HG02798 (cell line): ENCODE data around the gene SH3RF1.

Experiments used
- ATAC-seq: cut with Tn5 transposase; IDR thresholded peaks from one replicate; pipeline ENCODE4 v1.9.1; 2021; ENCODE audit warnings: mild to moderate bottlenecking; ENCODE audit not compliant: unreplicated experiment, poor library complexity

Gene SH3RF1

GRCh38 chr4:169253113-169253671, 17.6 kb downstream of the SH3RF1 start:
- no peak for ATAC-seq

GRCh38 chr4:169252339-169253112, 18.2 kb downstream of the SH3RF1 start:
- ATAC-seq = no peak

DNA sequence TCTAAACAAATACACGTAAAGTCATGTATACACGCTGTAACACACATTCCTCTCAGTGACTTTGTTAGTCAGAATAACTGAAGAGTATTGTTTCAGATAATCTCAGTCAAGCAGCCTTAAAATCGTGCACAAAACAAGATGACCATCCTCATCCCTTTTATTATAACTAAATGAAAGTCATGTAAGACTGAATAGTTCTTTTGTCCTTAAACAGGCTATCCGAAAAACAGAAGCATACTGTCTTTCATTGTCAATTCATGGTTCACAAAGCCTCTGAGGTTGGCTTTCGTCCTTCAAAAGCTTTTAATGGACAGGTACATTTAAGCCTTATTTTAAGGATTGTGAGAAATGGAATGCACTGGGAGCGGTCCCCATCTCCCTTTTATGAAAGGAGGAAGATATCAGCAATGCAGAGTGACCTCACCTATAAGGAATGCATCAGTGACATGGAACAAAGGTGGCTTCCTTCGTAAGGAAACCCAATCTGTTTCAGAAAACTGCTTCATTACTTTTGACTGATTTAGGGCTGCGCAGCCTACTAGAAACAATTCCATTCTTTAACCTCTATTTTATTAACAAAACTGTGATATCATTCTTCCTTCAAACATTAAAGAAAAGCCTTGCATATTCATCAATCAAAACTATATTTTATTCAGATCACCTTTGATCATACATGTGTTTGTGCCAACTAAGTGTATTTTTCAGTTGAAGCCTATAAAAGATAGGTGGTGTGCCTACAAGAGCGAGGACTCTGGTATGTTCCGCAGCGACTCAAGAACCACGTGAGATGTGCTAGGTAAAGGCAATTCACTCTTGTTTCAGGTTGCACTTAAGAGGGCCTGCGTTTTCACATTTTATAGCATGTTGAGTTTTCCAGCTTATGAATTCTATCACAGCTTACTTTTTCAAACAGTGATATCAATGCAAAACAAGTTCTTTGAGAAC, 19.2 kb downstream of the SH3RF1 start:
- ATAC-seq = no peak

DNA sequence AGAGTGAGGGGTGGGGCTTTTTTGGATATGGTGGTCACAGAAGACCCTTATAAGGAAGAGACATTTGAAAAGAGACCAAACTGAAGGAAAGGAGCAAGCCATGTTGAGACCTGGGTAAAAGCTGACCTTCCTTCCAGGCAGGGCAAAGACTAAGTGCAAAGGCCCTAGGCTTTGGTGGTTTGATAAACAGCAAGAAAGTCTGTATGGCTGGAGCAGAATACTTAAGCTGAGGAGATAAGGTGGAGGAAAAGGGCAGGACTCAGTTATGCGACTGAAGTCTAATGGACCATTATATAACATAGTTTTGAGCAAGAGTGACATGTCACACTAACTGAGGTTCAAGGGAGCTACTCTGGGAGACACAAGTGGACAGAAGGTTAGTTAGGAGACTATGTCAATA, 20.0 kb downstream of the SH3RF1 start:
- no peak for ATAC-seq

GRCh38 chr4:169249999-169250398, 20.8 kb downstream of the SH3RF1 start:
- ATAC-seq = no peak

GRCh38 chr4:169249214-169249973, 21.4 kb downstream of the SH3RF1 start:
- ATAC-seq = peak; percentile 55

DNA sequence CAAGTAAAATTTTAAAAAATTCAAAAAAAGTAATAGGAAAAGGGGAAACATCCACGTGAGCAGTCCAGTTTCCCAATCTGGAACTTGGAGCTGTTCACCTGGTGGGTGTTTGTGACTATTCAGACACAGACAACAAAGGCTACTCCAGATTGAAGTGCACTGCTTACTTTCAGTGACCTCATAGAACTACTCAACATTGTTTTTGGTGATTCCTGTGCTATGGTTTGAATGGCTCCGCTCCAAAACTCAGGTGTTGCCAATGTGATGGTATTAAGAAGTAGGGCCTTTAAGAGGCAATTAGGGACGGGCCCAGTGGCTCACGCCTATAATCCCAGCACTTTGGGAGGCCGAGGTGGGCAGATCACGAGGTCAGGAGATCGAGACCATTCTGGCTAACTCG, 22.1 kb downstream of the SH3RF1 start:
- ATAC-seq = no peak

GRCh38 chr4:169246957-169247396, 23.8 kb downstream of the SH3RF1 start:
- no peak for ATAC-seq

DNA sequence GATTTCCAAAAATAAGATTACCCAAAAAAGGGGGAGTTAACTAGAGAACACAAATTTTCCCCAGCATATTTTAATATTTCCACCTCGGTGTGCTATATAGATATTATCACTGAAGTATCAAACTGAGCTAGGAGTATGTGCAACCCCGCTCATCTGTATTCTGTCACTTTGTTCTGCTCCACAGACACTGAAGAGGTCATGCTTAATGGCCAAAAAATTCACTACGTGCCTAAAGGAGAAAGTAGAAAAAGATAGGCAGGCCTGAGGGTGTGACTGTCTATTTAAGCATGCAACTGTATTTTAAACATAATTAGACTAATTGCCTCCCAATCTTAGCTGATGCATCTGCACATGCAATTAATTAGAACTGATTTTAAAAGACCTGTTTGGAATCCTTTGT, 24.5 kb downstream of the SH3RF1 start:
- ATAC-seq = no peak

- ATAC-seq = no peak
Observed at GRCh38 chr4:169245061-169245460, 25.7 kb downstream of the SH3RF1 start.

- ATAC-seq = no peak
Observed at GRCh38 chr4:169243825-169244609, 26.7 kb downstream of the SH3RF1 start.

- no peak for ATAC-seq
Observed at GRCh38 chr4:169241464-169241863, 29.3 kb downstream of the SH3RF1 start.

- no peak for ATAC-seq
Observed at GRCh38 chr4:169239221-169239905, 31.4 kb downstream of the SH3RF1 start.

DNA sequence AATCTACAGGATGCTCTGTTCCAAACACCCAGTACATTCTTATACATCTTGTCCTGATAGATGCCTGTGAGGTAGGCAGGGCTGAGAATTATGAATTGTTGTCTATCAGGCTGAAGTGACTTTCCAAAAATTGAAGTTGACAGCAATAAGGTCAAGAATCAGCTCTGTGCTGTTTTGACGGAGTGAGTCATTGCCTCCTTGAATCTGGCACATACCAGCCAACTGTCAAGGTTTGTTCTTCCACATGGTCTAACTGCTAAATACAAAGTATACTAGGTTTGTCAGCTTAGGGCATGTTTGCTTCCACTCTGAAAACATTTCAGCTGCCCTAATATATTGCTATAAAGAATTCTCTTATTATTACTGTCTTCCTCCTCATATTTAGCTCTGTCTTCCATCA, 32.3 kb downstream of the SH3RF1 start:
- no peak for ATAC-seq

- ATAC-seq = no peak
Observed at GRCh38 chr4:169236873-169237626, 33.7 kb downstream of the SH3RF1 start.

GRCh38 chr4:169236078-169236477, 34.7 kb downstream of the SH3RF1 start:
- ATAC-seq = no peak

GRCh38 chr4:169234137-169234855, 36.5 kb downstream of the SH3RF1 start:
- ATAC-seq = no peak

DNA sequence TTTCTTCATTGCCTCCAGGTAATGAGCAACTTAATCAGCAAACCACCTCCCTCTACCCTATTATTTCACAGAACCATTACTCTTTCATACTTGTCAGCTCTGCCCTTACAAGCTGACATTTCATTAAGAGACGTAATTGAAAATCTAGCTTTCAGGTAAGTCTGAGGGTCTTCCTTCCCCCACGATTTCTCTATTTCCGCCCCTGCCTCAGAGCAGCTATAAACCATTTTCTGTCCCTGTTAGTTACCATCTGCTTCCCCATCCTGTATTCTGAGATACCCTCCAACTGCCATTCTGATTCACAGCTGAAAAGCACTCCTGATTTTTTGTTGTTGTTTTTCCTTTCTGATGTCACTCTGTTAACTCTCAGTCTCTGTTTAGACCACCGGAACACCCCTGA, 37.1 kb downstream of the SH3RF1 start:
- ATAC-seq = no peak
